Endothelial cell of umbilical vein (primary cell): ENCODE results near the gene KCNMB2. TPM values are rescaled to one million over a fixed set of nuclear protein-coding genes. Genes with fewer than 3 reads are reported as not detected.

Experiments
- BruUV-seq: library from RNA; stranded (reverse); fragments of 400-500 nt; replicated peaks from 2 replicates; lab custom pipeline; 2021; lab: Mats Ljungman, UMichigan
- CTCF ChIA-PET: fragments of 300-600, 350-600 bp; sonication (Branson Sonifier 250); formaldehyde crosslinking; loops from one replicate; lab custom pipeline; 2021; ENCODE audit warnings: antibody characterized with exemption, inconsistent platforms; lab: Charles Lee
- POLR2A ChIA-PET: fragments of 300-600, 350-600 bp; sonication (Branson Sonifier 250); formaldehyde crosslinking; loops from one replicate; lab custom pipeline; 2021; ENCODE audit warnings: antibody characterized with exemption, inconsistent platforms; lab: Charles Lee
- DNase-seq: peaks from one replicate; pipeline ENCODE4 v3.0.0-alpha.2; 2011; ENCODE audit warnings: low read depth, low spot score
- FAIRE-seq: peaks from 2 replicates; lab custom pipeline; 2011; peaks lifted over from hg19 to GRCh38; lab: Jason Lieb, UNC
- H2AFZ ChIP-seq: 2 replicates; pipeline ENCODE4 v1.6.0; 2012; ENCODE audit warnings: low read depth, low read length, control low read depth, inconsistent platforms
- H3K27ac ChIP-seq: 2 replicates; pipeline ENCODE4 v1.5.1; 2011; ENCODE audit warnings: low read depth, mild to moderate bottlenecking, control low read depth, low read length, moderate library complexity; ENCODE audit not compliant: insufficient read depth
- H3K27me3 ChIP-seq, 2 experiments: 2 replicates each; pipeline versions ENCODE4 v1.6.0 to v1.6.1; 2011; ENCODE audit warnings: low read length in 2 of 2, mixed read lengths in 1 of 2; ENCODE audit not compliant: control insufficient read depth in 2 of 2, insufficient read depth in 2 of 2
- H3K36me3 ChIP-seq, 2 experiments: 2 replicates in 1 of 2; 3 replicates in 1 of 2; pipeline ENCODE4 v1.5.1; 2011; ENCODE audit warnings: low read length in 2 of 2, mild to moderate bottlenecking in 1 of 2, moderate library complexity in 1 of 2; ENCODE audit not compliant: control insufficient read depth in 2 of 2, insufficient read depth in 2 of 2; ENCODE audit errors: extremely low read depth in 1 of 2
- H3K4me1 ChIP-seq: 3 replicates; pipeline ENCODE4 v1.5.1; 2011; ENCODE audit warnings: mild to moderate bottlenecking, low read length; ENCODE audit not compliant: control insufficient read depth, insufficient read depth; ENCODE audit errors: extremely low read depth
- H3K4me2 ChIP-seq: 2 replicates; pipeline ENCODE4 v1.6.1; 2011; ENCODE audit warnings: low read length, control low read depth, mixed read lengths; ENCODE audit not compliant: insufficient read depth
- H3K4me3 ChIP-seq, 3 experiments: fragments of 200-600 bp in 1 of 3; sonication (generic), shearing (Covaris generic) in 1 of 3; replicated peaks in 1 of 3; 2 replicates each; pipeline ENCODE4 v1.5.1; 2011 to 2016; ENCODE audit warnings: control low read depth in 3 of 3, low read length in 3 of 3, mild to moderate bottlenecking in 2 of 3, inconsistent platforms in 1 of 3, low read depth in 1 of 3, moderate library complexity in 1 of 3; ENCODE audit not compliant: insufficient read depth in 1 of 3
- H3K79me2 ChIP-seq: 2 replicates; pipeline ENCODE4 v1.6.0; 2012; ENCODE audit warnings: low read length, inconsistent platforms; ENCODE audit not compliant: control insufficient read depth, insufficient read depth
- H3K9ac ChIP-seq: replicated peaks from 2 replicates; pipeline ENCODE3; 2011; ENCODE audit warnings: low read length, control low read depth; ENCODE audit not compliant: insufficient read depth; ENCODE audit errors: extremely low read depth
- H3K9me1 ChIP-seq: replicated peaks from 3 replicates; pipeline ENCODE4 v1.6.0; 2011; ENCODE audit warnings: mild to moderate bottlenecking, low read length; ENCODE audit not compliant: control insufficient read depth, insufficient read depth; ENCODE audit errors: extremely low read depth
- H3K9me3 ChIP-seq: replicated peaks from 2 replicates; pipeline ENCODE4 v1.5.1; 2012; ENCODE audit warnings: low read length, inconsistent platforms; ENCODE audit not compliant: control insufficient read depth, insufficient read depth
- H4K20me1 ChIP-seq: replicated peaks from 2 replicates; pipeline ENCODE3; 2011; ENCODE audit warnings: mild to moderate bottlenecking, low read length; ENCODE audit not compliant: control insufficient read depth, insufficient read depth; ENCODE audit errors: extremely low read depth
- CTCF ChIP-seq, 2 donors: IDR thresholded peaks; 1 replicate in 1 of 2; 2 replicates in 1 of 2; pipeline ENCODE4 v1.5.1; 2011; ENCODE audit warnings: low read length in 2 of 2, mild to moderate bottlenecking in 2 of 2, moderate library complexity in 2 of 2, control low read depth in 1 of 2, inconsistent platforms in 1 of 2, low read depth in 1 of 2; ENCODE audit not compliant: insufficient read depth in 1 of 2; ENCODE audit errors: extremely low read depth in 1 of 2
- EZH2 ChIP-seq: IDR thresholded peaks from 2 replicates; pipeline ENCODE4 v1.6.1; 2012; ENCODE audit warnings: borderline replicate concordance, low read depth, mild to moderate bottlenecking, moderate library complexity, low read length, inconsistent platforms; ENCODE audit not compliant: severe bottlenecking
- FOS ChIP-seq: IDR thresholded peaks from 2 replicates; pipeline ENCODE4 v1.6.1; 2011; ENCODE audit warnings: mild to moderate bottlenecking, low read length, moderate library complexity, borderline replicate concordance; ENCODE audit not compliant: insufficient read depth
- GATA2 ChIP-seq: IDR thresholded peaks from 2 replicates; pipeline ENCODE4 v1.7.0; 2011; ENCODE audit warnings: low read depth, mild to moderate bottlenecking, moderate library complexity, mixed read lengths, low read length; ENCODE audit not compliant: insufficient read length, insufficient read depth
- JUN ChIP-seq: IDR thresholded peaks from 2 replicates; pipeline ENCODE4 v1.6.1; 2011; ENCODE audit warnings: borderline replicate concordance, low read depth; ENCODE audit not compliant: insufficient read length, insufficient read depth
- MAX ChIP-seq: IDR thresholded peaks from 2 replicates; pipeline ENCODE4 v1.6.1; 2011; ENCODE audit not compliant: insufficient read depth, insufficient read length
- MYC ChIP-seq: IDR thresholded peaks from one replicate; pipeline ENCODE4 v1.6.1; 2011; ENCODE audit warnings: mild to moderate bottlenecking, low read depth, low read length
- POLR2A ChIP-seq: IDR thresholded peaks from 2 replicates; pipeline ENCODE4 v1.6.1; 2012; ENCODE audit warnings: low read depth, mild to moderate bottlenecking, control low read depth, low read length
- POLR2AphosphoS5 ChIP-seq: IDR thresholded peaks from 2 replicates; pipeline ENCODE4 v1.6.1; 2012; ENCODE audit warnings: low read depth, mild to moderate bottlenecking, control low read depth, low read length, moderate library complexity; ENCODE audit not compliant: insufficient read depth
- dilution Hi-C: fragments of 300-500 bp; cut with MboI; formaldehyde crosslinking; loops from one replicate; pipeline ENCODE4 v1.15.0; 2019; ENCODE audit warnings: low sequenced_read_pairs; ENCODE audit not compliant: extremely low pct_ligation_motif_present
- intact Hi-C: fragments of 100-400 bp; cut with micrococcal nuclease; formaldehyde crosslinking; loops from one replicate; pipeline ENCODE4 v1.10.0; 2022
- polyA plus RNA-seq, 4 experiments: library from polyadenylated mRNA; depleted of rRNA in 3 of 4; stranded (reverse) in 3 of 4; unstranded in 1 of 4; fragments of >200 nt; gene quantifications; 2 replicates each; pipeline versions ENCODE4 v1.2.1 to v1.2.3, GENCODE V29; 2011 to 2012; ENCODE audit warnings: missing spikeins in 1 of 4
- total RNA-seq: library from RNA; stranded (reverse); gene quantifications from 2 replicates; pipeline ENCODE4 v1.2.3, GENCODE V29; 2021

KCNMB2 gene
- total and polyA plus RNA-seq, 2 donors (not counting 3 experiments of a cell fraction or from before 2014, with no cell fraction given): not detected

GRCh38 chr3:178676942-178677790 lies 140.9 kb downstream of the KCNMB2 start:
- ChIA-PET CTCF (no interaction called here), POLR2A (no interaction called here)
- no TSS peak for BruUV-seq
- Histone ChIP-seq H3K4me3 (no peak overlapping the region), H3K4me2 (no peak overlapping the region), H3K9ac (no peak overlapping the region), H2AFZ (no peak overlapping the region), H3K27ac (no peak overlapping the region), H4K20me1 (no peaks in the 10 kb centered on the region), H3K9me3 (no peaks in the 10 kb centered on the region), H3K4me1 (no peaks in the 10 kb centered on the region), H3K27me3 (no peaks in the 10 kb centered on the region), H3K36me3 (no peaks in the 10 kb centered on the region), H3K9me1 (no peaks in the 10 kb centered on the region), H3K79me2 (no peaks in the 10 kb centered on the region)
- DNase-seq (no peak), FAIRE-seq (no peak)
- intact Hi-C loops (no loop called here), dilution Hi-C loops (no loop called here)
- TF ChIP-seq JUN (no peak), MYC (no peak), MAX (no peak), GATA2 (no peak), EZH2 (no peak), FOS (no peak), POLR2AphosphoS5 (no peak), CTCF (IDR thresholded peaks at IDR 0.05; ENCODE audit: extremely low read depth in 1 of 2, insufficient read depth in 1 of 2, low read depth in 1 of 2, low read length in 2 of 2) (no peak), POLR2A (no peak)
